ENCODE data around the gene ZG16.

The ZG16 gene

GRCh38 chr16:29807426-29808218 is 29.6 kb downstream of the ZG16 start:
- in situ Hi-C loops (cut with HindIII; ENCODE audit: low sequenced_read_pairs): no loop called here

- in situ Hi-C loops (cut with HindIII; ENCODE audit: low sequenced_read_pairs): no loop called here
Observed at GRCh38 chr16:29808219-29808900, 30.3 kb downstream of the ZG16 start.

- in situ Hi-C loops (cut with HindIII; ENCODE audit: low sequenced_read_pairs): no loop called here
Observed at GRCh38 chr16:29809031-29809747, 31.1 kb downstream of the ZG16 start.

- in situ Hi-C loops (cut with HindIII; ENCODE audit: low sequenced_read_pairs): no loop called here
Observed at GRCh38 chr16:29809850-29810698, 32.0 kb downstream of the ZG16 start.

- in situ Hi-C loops (cut with HindIII; ENCODE audit: low sequenced_read_pairs): no loop called here
Observed at GRCh38 chr16:29810699-29811169, 32.7 kb downstream of the ZG16 start.

- in situ Hi-C loops (cut with HindIII; ENCODE audit: low sequenced_read_pairs): no loop called here
Observed at GRCh38 chr16:29811170-29811895, 33.3 kb downstream of the ZG16 start.

GRCh38 chr16:29811896-29812665 is 34.0 kb downstream of the ZG16 start, which contains the start of gene PRRT2:
Gene PRRT2, plus strand, starts transcription at chr16:29812193. Its CDS starts 862 bp downstream, at chr16:29813055.
- in situ Hi-C loops (cut with HindIII; ENCODE audit: low sequenced_read_pairs): no loop called here

GRCh38 chr16:29812754-29813643 is 34.9 kb downstream of the ZG16 start:
- in situ Hi-C loops (cut with HindIII; ENCODE audit: low sequenced_read_pairs): no loop called here

- in situ Hi-C loops (cut with HindIII; ENCODE audit: low sequenced_read_pairs): no loop called here
Observed at GRCh38 chr16:29813644-29814562, 35.8 kb downstream of the ZG16 start.

GRCh38 chr16:29814592-29814991 is 36.5 kb downstream of the ZG16 start:
- in situ Hi-C loops (cut with HindIII; ENCODE audit: low sequenced_read_pairs): no loop called here

GRCh38 chr16:29815032-29815721 is 37.1 kb downstream of the ZG16 start:
- in situ Hi-C loops (cut with HindIII; ENCODE audit: low sequenced_read_pairs): no loop called here

- in situ Hi-C loops (cut with HindIII; ENCODE audit: low sequenced_read_pairs): no loop called here
Observed at GRCh38 chr16:29815793-29816693, 38.0 kb downstream of the ZG16 start, which contains the start of gene PAGR1. Gene PAGR1, plus strand, starts transcription at chr16:29816152. Its CDS starts 374 bp downstream, at chr16:29816526.

GRCh38 chr16:29816694-29817441 is 38.8 kb downstream of the ZG16 start:
- in situ Hi-C loops (cut with HindIII; ENCODE audit: low sequenced_read_pairs): no loop called here

- in situ Hi-C loops (cut with HindIII; ENCODE audit: low sequenced_read_pairs): no loop called here
Observed at GRCh38 chr16:29818082-29818481, 40.0 kb downstream of the ZG16 start.

- in situ Hi-C loops (cut with HindIII; ENCODE audit: low sequenced_read_pairs): no loop called here
Observed at GRCh38 chr16:29819506-29819905, 41.5 kb downstream of the ZG16 start.
